Lung (tissue), 12 donors: ENCODE data around the gene ARHGDIA. TPM values are rescaled to one million over a fixed set of nuclear protein-coding genes. Genes with fewer than 3 reads are reported as not detected.

Source experiments
- ATAC-seq: fragments of 200-7000 bp; cut with Tn5 transposase; one replicate; pipeline ENCODE4 v1.9.1; 2020; ENCODE audit warnings: moderate number of reproducible peaks; ENCODE audit not compliant: insufficient read depth, low FRiP score
- DNase-seq, 3 donors: peaks; one replicate each; pipeline ENCODE4 v3.0.0-alpha.2; 2013 to 2017
- H3K27ac ChIP-seq, 2 donors: one replicate each; pipeline ENCODE4 v1.5.1; 2013; ENCODE audit warnings: mild to moderate bottlenecking in 2 of 2, moderate library complexity in 2 of 2, control low read depth in 1 of 2, inconsistent platforms in 1 of 2, low read depth in 1 of 2, low read length in 1 of 2
- H3K27me3 ChIP-seq, 3 donors: one replicate each; pipeline ENCODE4 v1.5.1; 2013; ENCODE audit warnings: low read length in 2 of 3; ENCODE audit not compliant: control insufficient read depth in 3 of 3, insufficient read depth in 3 of 3
- H3K36me3 ChIP-seq, 4 donors: one replicate each; pipeline ENCODE4 v1.5.1; 2013; ENCODE audit warnings: low read length in 4 of 4, mild to moderate bottlenecking in 1 of 4, moderate library complexity in 1 of 4; ENCODE audit not compliant: control insufficient read depth in 4 of 4, insufficient read depth in 4 of 4
- H3K4me1 ChIP-seq, 5 donors: one replicate each; pipeline ENCODE4 v1.5.1; 2013; ENCODE audit warnings: low read length in 5 of 5, mild to moderate bottlenecking in 2 of 5, moderate library complexity in 1 of 5; ENCODE audit not compliant: control insufficient read depth in 5 of 5, insufficient read depth in 5 of 5
- H3K4me3 ChIP-seq: one replicate; pipeline ENCODE4 v1.5.1; 2013; ENCODE audit warnings: mild to moderate bottlenecking, control low read depth, moderate library complexity
- H3K9ac ChIP-seq, 2 donors: one replicate each; pipeline ENCODE4 v1.5.1; 2013; ENCODE audit warnings: low read length in 2 of 2, control low read depth in 1 of 2; ENCODE audit not compliant: insufficient read depth in 1 of 2
- H3K9me3 ChIP-seq, 4 donors: one replicate each; pipeline ENCODE4 v1.5.1; 2013; ENCODE audit warnings: low read length in 3 of 4, mild to moderate bottlenecking in 1 of 4, moderate library complexity in 1 of 4; ENCODE audit not compliant: control insufficient read depth in 4 of 4, insufficient read depth in 3 of 4
- WGBS, 2 donors: extraction: QIAGEN DNeasy Blood & Tissue Kit; methylation state at CpG; one replicate each; pipeline ENCODE4 v1.1.7; 2013; 5-methylcytosine and 5-hydroxymethylcytosine counted together
- polyA plus RNA-seq, 2 donors: library from polyadenylated mRNA; stranded (reverse); fragments of 200-250 nt; gene quantifications; one replicate each; pipeline ENCODE4 v1.2.1, GENCODE V29; 2013
- total RNA-seq, 2 donors: library from RNA; depleted of rRNA in 1 of 2; stranded (reverse); fragments of >200 nt in 1 of 2; gene quantifications; one replicate each; pipeline ENCODE4 v1.2.1, GENCODE V29; 2014 to 2021
- TF ChIP-seq, protein P1 (sequence below): IDR thresholded peaks from 2 replicates; pipeline ENCODE4 v1.5.1; 2012; ENCODE audit warnings: mild to moderate bottlenecking; ENCODE audit errors: control extremely low read depth, extremely low read depth
- donor health status: control.
- donor health status: control.
- donor health status: Bipolar disorder and iron deficiency.
- donor health status: healthy.
- donor health status: DM: yes; HTN: yes; CAD: no.

Gene ARHGDIA
- total and polyA plus RNA-seq, 4 donors, result 118 to 558 (median 396) TPM

DNA sequence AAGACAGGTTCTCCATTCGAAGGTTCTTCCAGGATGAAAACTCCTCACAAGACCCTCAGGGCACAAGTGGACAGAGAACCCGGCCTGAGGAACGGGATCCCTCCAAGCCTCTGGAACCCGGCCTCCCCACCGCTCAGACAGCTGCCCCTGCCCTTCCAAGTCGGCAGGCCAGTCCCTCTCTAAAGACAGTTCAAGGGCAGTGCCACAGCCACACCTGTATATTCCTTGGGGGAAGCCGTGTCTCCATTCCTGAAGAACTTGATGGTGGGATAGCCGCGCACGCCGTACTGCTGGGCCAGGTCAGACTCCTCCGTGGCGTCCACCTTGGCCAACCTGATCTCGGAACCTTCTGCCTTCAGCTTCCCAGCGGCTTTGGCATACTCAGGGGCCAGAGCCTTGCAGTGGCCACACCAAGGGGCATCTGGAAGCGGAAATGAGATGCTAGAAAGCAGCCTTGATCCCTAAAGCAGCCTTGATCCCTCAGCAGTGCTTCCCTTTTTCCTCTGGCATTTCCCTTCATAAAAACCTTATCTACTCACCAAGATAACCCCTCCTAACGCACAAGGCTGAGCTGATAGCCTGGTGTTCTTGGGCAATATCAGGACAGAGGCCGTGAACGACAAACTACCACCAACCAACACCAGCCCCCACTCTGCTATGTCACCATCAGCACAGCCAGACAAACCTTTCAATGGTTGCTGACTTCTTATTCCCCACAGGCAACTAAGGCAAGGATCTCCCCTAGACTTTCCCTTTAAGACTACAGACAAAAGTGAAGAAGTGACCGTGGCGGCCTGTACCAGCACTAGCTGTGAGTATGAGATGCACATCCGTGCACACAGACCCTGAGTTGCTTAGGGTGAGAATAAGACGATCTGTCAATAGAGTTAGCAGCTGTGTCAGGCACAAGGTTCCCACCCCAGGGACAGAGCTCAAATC lies 11.9 kb downstream of the ARHGDIA start:
- Histone ChIP-seq H3K27ac (peak overlapping the region; percentile 96), H3K4me1 (peaks cover 0 to 23% (median 14%) of the 10 kb centered on the region in 5 donors), H3K9me3 (no peaks in the 10 kb centered on the region), H3K27me3 (no peaks in the 10 kb centered on the region), H3K9ac (peak overlapping the region; percentile 91), H3K36me3 (peaks cover 0 to 31% (median 25%) of the 10 kb centered on the region in 4 donors), H3K4me3 (peak overlapping the region; percentile 61)
- no peak for ATAC-seq
- TF ChIP-seq, protein P1, sequence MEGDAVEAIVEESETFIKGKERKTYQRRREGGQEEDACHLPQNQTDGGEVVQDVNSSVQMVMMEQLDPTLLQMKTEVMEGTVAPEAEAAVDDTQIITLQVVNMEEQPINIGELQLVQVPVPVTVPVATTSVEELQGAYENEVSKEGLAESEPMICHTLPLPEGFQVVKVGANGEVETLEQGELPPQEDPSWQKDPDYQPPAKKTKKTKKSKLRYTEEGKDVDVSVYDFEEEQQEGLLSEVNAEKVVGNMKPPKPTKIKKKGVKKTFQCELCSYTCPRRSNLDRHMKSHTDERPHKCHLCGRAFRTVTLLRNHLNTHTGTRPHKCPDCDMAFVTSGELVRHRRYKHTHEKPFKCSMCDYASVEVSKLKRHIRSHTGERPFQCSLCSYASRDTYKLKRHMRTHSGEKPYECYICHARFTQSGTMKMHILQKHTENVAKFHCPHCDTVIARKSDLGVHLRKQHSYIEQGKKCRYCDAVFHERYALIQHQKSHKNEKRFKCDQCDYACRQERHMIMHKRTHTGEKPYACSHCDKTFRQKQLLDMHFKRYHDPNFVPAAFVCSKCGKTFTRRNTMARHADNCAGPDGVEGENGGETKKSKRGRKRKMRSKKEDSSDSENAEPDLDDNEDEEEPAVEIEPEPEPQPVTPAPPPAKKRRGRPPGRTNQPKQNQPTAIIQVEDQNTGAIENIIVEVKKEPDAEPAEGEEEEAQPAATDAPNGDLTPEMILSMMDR, result no peak
- no peak for DNase-seq
- WGBS, 2 donors, result 49 to 54% methylated on average over 23 of the region's 23 CpGs

DNA sequence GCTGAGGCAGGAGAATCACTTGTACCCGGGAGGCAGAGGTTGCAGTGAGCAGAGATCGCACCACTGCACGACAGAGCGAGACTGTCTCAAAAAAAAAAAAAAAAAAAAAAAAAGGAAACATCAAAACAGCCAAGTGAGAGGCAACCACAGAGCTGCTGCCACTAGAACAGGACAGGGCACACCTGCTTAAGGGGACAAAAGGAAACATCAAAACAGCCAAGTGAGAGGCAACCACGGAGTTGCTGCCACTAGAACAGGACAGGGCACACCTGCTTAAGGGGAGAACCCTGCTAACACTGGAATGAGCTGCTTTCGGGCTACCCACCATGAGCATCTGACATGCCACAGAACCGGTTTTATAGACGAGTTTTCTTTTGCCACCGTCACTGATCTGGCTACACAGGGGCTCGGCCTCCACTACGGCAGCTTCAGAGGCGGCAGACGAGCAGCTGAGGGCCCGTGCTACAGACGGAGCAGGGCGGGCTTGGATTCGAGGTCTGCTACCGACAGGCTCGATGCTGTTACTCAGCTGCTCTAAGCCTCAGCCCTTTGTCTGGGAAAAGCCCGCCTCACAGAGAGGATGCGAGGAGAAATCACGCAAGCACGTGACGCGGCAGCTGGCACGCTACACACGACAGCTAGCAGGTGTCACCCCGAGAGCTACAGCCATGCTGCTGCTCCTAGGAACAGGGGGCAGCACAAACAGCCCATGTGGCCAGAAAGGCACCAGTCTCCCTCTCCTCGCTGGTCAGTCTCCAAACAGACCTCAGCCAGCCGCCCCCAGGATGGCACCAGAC lies 12.8 kb downstream of the ARHGDIA start:
- H3K4me3 ChIP-seq, result peak overlapping the region; percentile 12
- 61 to 79% methylated on average over 30 of the region's 30 CpGs for WGBS, 2 donors
- no peak overlapping the region for H3K27ac ChIP-seq
- DNase-seq (no peak), ATAC-seq (no peak)
- TF ChIP-seq, protein P1, result no peak
- no peaks in the 10 kb centered on the region for H3K9me3 ChIP-seq
- H3K36me3 ChIP-seq, result peaks cover 0 to 39% (median 26%) of the 10 kb centered on the region in 4 donors
- no peaks in the 10 kb centered on the region for H3K27me3 ChIP-seq
- no peak overlapping the region for H3K9ac ChIP-seq
- H3K4me1 ChIP-seq, result peaks cover 0 to 23% (median 14%) of the 10 kb centered on the region in 5 donors

DNA sequence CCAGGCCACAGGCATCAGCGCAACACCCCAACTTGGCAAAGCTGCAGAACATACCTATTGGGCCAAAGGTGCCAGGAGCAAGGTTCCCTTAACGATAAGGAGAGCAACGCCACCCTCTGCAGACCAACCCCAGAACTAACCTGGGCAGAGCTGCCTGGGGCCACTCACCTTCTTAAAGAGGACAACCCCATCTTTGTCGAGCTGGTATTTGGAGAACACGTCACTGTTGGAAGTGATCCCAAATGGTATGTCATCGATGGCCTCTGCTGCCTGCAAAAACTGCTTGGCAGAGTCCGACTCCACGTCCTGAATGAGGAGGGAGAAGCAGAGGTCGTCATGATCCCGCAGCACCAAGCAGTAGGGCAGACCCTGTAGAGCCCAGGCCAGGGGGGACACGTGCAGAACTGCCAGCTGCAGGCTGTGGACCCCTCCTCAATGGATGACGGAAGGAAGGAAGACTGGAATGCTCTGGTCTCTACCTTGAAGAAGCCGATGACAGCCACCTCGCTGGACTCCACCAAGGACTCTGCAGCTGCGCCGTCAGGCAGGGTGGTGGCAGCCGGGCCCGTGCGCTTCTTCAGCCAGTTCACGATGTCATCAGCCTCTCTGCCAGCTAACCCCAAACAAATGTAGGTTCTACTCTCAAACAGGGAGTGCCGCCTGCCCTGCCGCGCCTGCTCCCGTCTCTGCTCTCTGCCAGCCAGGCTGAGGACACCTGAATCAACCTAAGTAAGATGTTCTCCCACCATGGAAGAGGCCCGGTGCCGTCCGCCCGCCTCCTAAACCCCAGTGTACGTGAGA lies 16.0 kb downstream of the ARHGDIA start:
- no peak for DNase-seq
- Histone ChIP-seq H3K9ac (no peak overlapping the region), H3K27ac (no peak overlapping the region), H3K27me3 (no peaks in the 10 kb centered on the region), H3K36me3 (peaks cover 0 to 57% (median 34%) of the 10 kb centered on the region in 4 donors), H3K4me3 (no peak overlapping the region), H3K4me1 (peaks cover 0 to 15% (median 8%) of the 10 kb centered on the region in 5 donors), H3K9me3 (no peaks in the 10 kb centered on the region)
- 83 to 88% methylated on average over 29 of the region's 29 CpGs for WGBS, 2 donors
- TF ChIP-seq, protein P1, result no peak
- no peak for ATAC-seq
